Mesenteric fat pad (tissue), 1 donor: Measurements from ENCODE around the gene CMYA5. TPM values are rescaled to one million over a fixed set of nuclear protein-coding genes. Genes with fewer than 3 reads are reported as not detected.
"Not testable (repeated sequence)": the region's sequence is repeated elsewhere in the genome, so short reads cannot be mapped to it uniquely, and the experiment has no call there.

Experiments used
- DNase-seq: peaks from one replicate; pipeline ENCODE4 v3.0.0-alpha.2; 2020; ENCODE audit warnings: low spot score
- total RNA-seq: library from RNA; stranded (reverse); fragmentation: NEBNext Ultra II Directional; extraction: Animal tissue kit (Norgen Biotek cat#: 25700); gene quantifications from one replicate; pipeline ENCODE4 v1.2.1, GENCODE V29; 2021
- donor health status: DM: yes; HTN: yes; CAD: no.

CMYA5 gene
- total RNA-seq, 1 donor from 2014 or later: 2.6 TPM

GRCh38 chr5:79702606-79703380, 13.2 kb downstream of the CMYA5 start:
- no peak for DNase-seq

- no peak for DNase-seq
Measured at GRCh38 chr5:79703381-79703645, 13.7 kb downstream of the CMYA5 start.

- DNase-seq: no peak
Measured at GRCh38 chr5:79704553-79704952, 14.9 kb downstream of the CMYA5 start.

GRCh38 chr5:79705632-79706031, 16.0 kb downstream of the CMYA5 start:
- no peak for DNase-seq

- not testable (repeated sequence) for DNase-seq
Measured at GRCh38 chr5:79706317-79706716, 16.7 kb downstream of the CMYA5 start.

- DNase-seq: no peak
Measured at GRCh38 chr5:79707535-79707934, 17.9 kb downstream of the CMYA5 start.

GRCh38 chr5:79712741-79713140, 23.1 kb downstream of the CMYA5 start:
- DNase-seq: no peak

- DNase-seq: no peak
Measured at GRCh38 chr5:79713727-79714126, 24.1 kb downstream of the CMYA5 start.

- DNase-seq: no peak
Measured at GRCh38 chr5:79716839-79717238, 27.2 kb downstream of the CMYA5 start.

GRCh38 chr5:79720096-79720495, 30.5 kb downstream of the CMYA5 start:
- DNase-seq: no peak

- DNase-seq: no peak
Measured at GRCh38 chr5:79727451-79728355, 38.1 kb downstream of the CMYA5 start.

GRCh38 chr5:79728396-79728795, 38.8 kb downstream of the CMYA5 start:
- DNase-seq: no peak

- DNase-seq: no peak
Measured at GRCh38 chr5:79729679-79730078, 40.0 kb downstream of the CMYA5 start.

GRCh38 chr5:79730564-79730963, 40.9 kb downstream of the CMYA5 start:
- DNase-seq: no peak

GRCh38 chr5:79731775-79732174, 42.1 kb downstream of the CMYA5 start:
- no peak for DNase-seq

- no peak for DNase-seq
Measured at GRCh38 chr5:79736528-79737514, 47.2 kb downstream of the CMYA5 start.

- DNase-seq: no peak
Measured at GRCh38 chr5:79738349-79738748, 48.7 kb downstream of the CMYA5 start.

- no peak for DNase-seq
Measured at GRCh38 chr5:79742549-79743136, 53.0 kb downstream of the CMYA5 start.

GRCh38 chr5:79743846-79744605, 54.4 kb downstream of the CMYA5 start:
- no peak for DNase-seq

GRCh38 chr5:79745255-79745654, 55.6 kb downstream of the CMYA5 start:
- no peak for DNase-seq
